HG03354 (cell line): ENCODE measurements around the gene IL34.
"Not testable (repeated sequence)": the region's sequence is repeated elsewhere in the genome, so short reads cannot be mapped to it uniquely, and the experiment has no call there.

Source experiments
- ATAC-seq: cut with Tn5 transposase; IDR thresholded peaks from one replicate; pipeline ENCODE4 v1.9.1; 2021; ENCODE audit warnings: mild to moderate bottlenecking; ENCODE audit not compliant: unreplicated experiment, poor library complexity, severe bottlenecking

The IL34 gene

DNA sequence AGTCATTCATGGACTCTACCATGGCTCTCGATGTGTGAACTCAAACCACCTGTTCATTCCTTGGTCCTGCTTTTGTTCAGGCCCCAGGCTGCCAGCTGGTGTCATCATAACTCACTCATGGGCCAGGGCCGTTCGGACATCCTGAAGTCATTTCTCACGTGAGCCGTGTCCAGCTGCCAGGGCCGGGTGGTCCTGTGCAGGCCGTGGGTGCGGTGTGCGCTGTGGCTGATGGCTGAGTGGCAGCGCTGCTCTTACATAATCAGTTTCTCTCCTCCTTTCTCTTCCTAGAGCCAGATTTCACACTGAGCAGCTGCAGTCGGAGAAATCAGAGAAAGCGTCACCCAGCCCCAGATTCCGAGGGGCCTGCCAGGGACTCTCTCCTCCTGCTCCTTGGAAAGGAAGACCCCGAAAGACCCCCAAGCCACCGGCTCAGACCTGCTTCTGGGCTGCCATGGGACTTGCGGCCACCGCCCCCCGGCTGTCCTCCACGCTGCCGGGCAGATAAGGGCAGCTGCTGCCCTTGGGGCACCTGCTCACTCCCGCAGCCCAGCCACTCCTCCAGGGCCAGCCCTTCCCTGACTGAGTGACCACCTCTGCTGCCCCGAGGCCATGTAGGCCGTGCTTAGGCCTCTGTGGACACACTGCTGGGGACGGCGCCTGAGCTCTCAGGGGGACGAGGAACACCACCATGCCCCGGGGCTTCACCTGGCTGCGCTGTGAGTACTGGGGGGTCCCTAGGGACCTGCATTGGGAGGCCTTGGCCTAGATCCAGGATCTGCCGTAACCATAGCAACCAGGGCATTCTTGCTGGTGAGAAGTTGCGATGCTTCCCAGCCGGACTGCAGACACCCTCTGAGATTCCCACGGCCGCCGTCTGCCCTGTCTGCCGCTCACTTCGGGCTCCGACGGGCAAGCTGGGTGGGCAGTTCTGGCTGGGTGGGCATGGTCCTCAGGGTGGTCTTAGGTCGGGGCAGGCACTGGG, at the start of gene IL34:
TSS of gene IL34 (plus strand) at position 300 of the 982 bp plus-strand sequence. CDS start at position 689, 389 bp downstream.
- no peak for ATAC-seq

DNA sequence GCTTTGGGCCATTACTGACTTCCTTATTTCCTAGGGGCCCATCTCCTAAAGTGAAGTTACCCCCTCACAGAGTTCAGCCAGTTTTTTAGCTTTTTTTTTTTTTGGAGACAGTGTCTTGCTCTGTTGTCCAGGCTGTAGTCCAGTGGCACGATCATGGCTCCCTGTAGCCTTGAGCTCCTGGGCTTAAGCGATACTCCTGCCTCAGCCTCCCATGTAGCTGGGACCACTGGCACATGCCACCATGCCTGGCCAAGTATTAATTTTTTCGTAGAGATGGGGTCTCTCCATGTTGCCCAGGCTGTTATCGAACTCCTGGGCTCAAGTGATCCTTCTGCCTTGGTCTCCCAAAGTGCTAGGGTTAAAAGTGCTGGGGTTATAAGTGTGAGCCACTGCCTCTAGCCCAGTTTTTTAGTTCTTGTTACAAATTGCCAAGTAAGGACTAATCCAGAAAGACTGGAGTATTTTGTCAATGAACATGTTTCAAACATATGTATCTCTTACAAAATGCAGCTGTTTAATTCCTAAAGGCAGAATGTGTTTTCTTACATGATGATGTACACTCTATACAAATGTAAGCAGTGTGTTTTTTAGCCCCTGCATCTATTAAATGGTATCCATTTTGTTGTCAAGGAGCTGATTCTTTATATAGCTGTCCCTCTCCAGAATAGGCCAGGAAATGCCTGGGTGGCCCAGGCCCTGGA, 49.1 kb upstream of the IL34 start:
- no peak for ATAC-seq

DNA sequence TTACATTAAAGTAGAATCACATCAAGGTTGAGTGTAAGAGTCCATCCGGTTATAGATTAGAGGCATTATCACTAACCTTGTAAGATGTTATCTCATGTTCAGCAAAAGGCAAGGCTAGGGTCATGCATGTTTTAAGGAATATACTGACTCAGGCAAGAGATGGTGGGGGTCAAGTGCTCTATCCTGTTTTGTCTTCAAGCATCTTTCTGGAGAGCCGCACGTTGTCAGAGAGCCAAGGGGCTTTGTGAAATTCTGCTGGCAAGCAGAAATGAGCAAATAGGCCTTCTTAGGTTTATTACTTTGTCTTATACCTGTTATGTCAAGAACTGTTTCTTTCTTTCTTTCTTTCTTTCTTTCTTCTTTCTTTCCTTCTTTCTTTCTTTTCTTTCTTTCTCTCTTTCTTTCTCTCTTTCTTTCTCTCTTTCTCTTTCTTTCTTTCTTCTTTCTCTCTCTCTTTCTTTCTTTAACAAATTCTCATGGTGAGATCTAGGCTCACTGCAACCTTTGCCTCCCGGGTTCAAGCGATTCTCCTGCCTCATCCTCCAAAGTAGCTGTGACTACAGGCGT, 47.3 kb upstream of the IL34 start:
- no peak for ATAC-seq

DNA sequence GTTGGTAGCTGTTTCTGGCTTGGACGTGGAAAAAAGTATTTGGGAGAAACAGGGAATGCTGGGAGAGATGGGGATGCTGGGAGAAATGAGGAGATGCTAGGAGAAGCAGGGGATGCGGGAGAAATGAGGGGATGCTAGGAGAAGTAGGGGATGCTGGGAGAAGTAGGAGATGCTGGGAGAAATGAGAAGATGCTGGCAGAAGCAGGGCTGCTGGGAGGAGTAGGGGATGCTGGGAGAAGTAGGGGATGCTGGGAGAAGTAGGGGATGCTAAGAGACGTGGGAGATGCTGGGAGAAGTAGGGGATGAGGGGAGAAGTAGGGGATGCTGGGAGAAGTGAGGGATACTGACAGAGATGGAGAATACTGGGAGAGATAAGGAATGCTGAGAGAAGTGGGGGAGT, 45.6 kb upstream of the IL34 start:
- ATAC-seq: no peak

DNA sequence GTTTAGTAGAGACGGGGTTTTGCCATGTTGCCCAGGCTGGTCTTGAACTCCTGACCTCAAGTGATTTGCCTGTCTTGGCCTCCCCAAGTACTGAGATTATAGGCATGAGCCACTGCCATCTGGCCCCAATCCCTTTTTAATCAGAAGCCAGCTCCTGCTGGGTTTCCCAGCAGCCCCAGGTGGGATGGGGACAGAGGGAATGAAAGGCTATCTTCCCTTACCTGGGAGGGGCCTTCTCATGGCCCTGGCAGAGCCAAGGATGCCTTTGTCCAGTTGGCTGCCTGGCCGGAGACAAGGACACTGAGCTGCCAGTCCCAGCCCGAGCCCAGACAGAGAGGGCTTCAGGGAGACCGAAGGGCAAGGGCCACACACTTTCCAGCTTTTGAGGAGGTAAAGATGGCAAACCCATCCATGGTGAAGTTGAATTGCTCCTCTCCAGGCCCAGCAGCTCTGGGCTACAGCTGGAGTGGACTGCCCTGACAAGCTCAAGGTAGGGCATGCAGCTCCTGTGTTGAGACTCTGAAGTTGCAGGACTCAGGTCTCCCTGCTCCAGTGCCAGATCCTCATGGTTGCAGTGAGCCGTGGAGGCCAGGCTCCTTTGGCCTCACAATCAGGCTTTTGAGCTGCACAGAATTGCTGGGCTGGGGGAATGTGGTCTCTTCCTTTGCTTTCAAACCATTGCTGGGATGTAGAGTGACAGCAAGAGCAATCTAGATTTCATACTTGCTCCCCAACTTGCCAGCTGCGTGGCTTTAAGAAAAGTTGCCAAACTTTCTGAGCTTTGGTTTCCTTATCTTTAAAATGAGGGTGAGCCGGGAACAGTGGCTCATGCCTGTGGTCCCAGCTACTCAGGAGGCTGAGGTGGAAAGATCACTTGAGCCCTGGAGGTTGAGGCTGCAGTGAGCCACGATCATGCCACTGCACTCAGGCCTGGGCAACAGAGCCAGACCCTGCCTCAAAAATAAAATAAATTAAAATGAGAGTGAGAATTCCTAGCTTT, 44.5 kb upstream of the IL34 start:
- ATAC-seq: no peak

DNA sequence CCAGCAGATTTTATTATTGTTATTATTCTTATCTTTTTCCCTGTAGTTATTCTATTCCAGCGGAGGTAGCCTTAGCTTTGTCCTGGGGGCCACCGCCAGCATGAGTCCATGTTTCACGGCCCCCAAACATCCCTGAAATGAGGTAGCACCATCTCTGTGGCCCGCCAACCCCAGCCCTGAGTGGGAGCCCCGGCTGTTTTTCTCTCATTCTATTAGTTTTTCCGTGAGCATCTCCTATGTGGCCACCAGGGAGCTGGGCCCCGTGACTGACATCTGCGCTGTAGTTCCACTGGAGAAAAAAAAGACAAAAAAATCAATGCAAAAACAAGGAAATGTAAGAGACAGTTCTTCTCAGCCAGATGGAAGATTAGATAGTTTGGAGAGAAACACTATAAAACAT, 43.5 kb upstream of the IL34 start:
- ATAC-seq: no peak

DNA sequence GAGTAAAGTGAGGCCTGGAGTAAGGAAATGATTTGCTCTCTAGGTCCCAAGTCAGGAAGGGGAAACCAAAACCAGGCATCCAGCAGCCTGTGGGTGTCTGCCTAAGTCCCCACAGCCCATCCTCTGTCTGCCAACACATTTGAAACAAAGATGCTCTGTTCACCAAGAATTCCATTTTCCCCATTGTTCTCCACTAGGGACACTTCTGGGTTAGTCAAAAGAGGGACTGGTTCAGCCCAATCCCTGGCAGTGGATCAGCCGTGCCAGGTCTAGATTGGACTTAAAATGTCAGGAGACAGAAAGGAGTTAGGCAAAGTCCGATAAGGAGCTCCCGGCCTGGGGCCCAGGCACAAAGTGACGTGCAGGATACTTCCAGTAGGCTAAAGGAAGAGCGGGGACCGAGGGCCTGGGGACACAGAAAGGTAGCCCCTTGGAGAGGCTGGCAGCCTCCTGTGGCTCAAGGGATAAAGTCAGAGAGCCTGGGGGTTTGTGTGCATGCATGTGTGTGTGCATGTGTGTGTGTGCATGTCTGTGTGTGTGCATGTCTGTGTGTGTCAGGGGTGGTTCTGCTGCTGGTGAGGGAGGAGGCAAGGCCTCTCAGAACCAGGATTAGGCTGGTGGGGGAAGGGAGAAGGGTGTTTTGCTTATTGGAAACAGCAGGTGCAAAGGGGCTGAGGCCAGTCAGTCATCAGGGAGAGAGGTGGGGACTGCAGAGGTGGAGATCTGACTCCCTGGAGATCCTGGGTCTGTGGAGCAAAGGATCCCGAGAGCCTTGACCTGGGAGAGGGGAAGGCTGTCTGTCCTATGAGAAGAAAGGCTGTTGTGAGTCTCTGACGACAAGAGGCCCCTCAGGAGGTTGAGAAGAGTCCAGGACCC, 41.7 kb upstream of the IL34 start:
- ATAC-seq: no peak

DNA sequence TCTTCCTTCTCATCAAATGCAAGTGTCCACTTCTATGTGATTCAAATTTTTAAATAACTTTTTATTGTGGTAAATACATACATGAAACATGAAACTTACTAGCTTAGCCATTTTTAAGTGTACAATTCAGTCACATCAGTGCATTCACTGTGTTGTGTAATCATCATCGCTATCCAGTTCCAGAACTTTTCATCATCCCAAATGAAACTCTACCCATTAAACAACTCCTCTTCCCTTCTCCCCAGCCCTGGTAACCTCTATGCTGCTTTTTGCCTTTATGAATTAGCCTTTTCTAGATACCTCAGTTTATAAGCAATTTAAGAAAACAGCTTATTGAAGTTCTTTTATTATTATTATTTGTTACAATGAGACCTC, 41.1 kb upstream of the IL34 start:
- no peak for ATAC-seq

DNA sequence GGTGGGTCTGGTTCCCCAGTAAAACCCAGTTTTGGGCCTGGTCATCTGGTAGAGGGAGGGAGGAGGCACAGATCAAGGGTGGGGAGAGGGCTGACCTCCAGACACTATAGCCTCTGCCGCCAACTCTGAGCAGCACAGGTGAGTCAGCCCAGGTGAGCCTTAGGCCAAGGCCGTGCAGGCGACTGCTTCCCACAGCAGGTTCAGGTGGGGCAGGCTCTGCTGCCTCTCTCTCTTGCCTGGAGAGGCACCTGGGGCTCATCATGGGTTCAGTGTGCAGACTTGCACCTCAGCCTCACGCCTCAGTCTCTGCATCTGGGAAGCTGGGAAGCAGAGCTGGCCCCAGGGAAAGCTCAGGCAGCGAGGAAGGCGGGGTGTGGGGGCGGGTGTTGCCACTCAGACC, 37.8 kb upstream of the IL34 start:
- no peak for ATAC-seq

DNA sequence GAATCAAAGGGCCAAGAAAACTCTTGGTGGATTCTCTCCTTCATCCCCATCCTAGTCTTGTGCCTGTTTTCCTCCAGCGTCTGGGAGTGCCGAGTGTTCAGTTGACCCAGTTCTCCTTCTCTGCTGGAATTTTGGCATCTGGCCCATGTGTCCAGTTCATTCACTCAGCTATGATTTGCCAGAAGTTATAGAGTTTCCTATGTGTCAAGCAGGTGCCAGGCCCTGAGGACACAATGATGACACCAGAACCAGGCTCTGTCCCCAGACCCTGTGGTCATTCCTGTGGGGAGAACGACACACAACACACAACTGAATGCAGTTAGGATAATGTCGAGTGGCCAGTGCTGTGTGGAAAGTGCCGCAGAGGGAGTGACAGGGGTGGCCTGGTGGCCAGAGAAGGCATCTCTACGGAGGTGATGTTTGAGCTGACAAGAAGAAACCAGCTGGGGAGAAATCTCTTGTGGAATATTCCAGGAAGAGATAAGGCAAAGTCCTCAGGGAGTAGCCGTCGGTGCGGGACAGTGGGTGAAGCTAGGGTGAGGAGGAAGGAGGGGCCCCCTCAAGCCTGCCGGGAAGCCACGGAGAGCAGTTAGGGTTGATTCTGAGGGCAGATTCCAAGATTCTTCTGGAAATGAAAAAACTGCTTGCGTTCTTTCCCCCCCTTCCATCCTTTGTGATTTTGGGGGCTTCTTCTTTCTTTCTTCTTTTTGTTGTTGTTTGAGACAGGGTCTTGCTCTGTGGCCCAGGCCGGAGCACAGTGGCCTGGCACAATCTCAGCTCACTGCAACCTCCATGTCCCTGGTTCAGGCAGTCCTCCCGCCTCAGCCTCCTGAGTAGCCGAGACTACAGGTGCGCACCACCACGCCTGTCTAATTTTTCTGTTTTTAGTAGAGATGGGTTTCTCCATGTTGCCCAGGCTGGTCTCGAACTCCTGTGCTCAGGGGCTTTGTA, 35.8 kb upstream of the IL34 start:
- ATAC-seq: no peak

DNA sequence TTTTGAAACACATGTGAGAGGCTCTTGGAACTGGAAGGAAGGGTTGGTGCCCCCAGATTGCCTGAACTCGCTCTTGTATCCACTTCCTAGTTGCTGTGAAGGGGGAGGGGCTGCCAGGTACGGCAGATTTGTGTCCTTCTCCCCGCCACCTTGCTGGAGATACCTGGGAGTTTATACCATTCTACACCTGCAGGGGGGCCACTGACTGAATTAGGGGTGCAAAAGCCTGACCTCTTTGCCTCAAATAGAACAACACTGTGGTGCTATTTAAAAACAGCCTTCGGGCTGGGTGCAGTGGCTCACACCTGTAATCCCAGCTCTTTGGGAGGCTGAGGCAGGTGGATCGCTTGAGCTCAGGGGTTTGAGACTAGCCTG, 35.1 kb upstream of the IL34 start:
- ATAC-seq: no peak

DNA sequence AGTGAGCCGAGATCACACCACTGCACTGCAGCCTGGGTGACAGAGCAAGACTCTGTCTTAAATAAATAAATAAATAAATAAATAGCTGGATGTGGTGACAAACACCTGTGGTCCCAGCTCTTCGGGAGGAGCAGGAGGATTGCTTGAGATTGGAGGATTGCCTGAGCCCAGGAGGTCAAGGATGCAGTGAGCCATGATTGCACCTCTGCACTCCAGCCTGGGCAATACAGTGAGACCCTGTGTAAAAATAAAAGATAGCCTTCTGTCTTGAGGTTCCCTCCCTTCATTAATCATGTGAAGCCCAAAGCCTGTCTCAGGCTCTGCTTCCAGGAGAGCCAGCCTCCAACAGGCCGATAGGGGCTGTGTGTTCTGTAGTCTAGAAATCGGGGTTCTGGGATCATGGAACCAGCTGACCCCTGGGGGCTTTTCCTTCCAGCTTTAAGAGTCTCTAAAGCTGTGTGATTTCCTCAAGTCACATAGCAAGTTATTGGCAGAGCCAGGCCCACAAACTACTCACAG, 34.5 kb upstream of the IL34 start:
- no peak for ATAC-seq

DNA sequence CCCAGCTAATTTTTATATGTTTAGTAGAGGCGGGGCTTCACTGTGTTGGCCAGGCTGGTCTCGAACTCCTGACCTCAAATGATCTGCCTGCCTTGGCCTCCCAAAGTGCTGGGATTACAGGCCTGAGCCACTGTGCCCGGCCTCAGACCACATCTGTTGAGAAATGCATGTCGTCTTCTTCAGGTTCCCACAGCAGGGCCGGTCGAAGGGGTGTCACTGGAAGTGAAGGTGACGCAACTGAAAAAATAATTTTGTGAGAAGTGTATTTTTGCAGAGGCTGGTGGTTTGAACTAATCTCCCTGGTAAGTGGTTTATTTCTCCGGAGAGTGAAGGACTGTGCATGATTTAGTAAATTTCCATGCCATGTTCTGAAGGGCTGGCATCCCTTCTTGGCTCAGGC, 33.4 kb upstream of the IL34 start:
- no peak for ATAC-seq

DNA sequence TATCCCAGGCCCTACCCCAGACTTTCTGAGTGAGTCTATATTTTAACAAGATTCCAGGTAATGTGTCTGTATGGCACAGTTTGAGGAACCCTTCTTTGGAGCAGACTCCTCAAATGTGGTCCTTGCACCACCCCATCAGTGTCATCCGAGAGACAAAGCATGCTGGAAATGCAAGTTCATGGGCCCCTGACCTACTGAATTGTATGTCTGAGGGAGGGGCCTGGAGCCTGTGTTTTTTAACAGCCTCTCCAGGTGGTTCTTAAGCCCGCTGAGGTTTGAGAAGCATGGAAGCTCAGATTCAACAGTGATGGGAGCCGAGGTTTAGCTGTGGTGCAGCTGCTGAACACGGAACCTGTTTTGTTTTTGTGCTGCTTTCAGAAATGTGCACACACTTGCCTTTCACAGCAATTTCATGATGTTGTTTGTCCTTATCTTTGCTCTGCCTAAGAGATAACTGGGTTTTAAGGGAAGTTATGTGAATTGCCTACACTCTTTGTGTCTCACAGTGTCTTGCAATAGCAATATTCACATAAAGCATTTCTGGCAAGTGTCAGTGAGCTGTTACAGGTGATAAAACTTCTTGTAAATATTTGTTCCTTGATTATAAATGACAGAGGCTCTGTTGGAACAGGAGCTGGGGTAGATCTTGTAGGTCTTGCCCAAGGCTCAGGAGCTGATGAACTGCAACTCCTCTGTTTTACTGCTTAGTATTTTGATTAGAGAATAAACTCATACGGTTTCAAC, 32.0 kb upstream of the IL34 start:
- ATAC-seq: no peak

DNA sequence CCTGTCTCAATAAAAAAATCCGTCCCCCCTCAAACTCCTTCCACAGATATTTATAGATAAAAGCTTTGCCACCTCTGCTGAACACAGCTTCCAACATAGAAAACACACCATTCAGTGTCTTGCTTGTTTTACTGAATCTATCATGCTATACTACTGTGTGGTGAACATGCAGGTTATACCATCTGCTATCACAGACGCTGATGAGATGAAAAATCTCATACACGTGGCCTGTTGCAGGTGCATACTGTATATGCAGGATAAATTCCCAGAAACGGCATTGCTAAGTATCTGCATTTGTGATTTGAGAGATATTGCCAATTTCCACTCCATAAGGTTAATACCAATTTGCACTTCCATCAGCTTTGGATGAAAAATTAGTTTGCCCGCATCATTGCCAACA, 30.4 kb upstream of the IL34 start:
- no peak for ATAC-seq

DNA sequence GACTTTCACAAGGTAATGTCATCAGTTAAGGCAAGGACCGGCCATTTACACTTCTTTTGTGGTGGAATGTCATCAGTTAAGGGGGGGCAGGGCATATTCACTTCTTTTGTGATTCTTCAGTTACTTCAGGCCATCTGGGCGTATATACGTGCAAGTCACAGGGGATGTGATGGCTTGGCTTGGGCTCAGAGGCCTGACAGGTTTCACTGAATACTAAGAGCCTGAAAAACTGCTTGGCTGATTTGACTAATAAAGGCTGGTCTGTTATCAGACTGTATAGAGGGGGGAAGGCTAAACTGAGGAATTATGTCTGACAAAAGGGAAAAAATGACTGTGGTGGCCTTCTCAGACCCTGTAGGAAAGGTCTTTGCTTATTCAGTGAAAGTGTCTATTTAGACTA, 24.5 kb upstream of the IL34 start:
- ATAC-seq: not testable (repeated sequence)

DNA sequence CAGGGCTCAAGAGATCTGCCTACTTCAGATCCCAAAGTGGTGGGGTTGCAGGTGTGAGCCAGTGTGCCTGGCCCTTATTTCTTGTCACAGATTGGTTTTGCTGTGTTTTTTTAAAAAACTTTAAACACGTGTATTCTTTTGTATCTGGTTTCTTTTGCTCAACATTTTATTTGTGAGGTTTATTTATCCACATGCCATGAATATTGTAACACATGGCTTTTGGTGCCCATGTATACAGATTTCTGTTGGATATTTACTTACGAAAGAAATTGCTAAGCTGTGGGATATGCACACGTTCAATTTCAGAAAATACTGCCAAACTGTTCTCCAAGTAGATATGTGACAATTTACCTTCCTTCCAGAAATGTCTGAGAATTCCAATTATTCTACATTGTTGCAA, 18.7 kb upstream of the IL34 start:
- no peak for ATAC-seq
